GM12878 (cell line): Measurements from ENCODE around the gene TMEM52.

Experiments used
- CTCF ChIP-seq, 3 experiments: IDR thresholded peaks in 2 of 3; conservative IDR thresholded peaks in 1 of 3; 2 replicates each; pipeline ENCODE4 v1.5.1; 2011; ENCODE audit warnings: low read depth in 3 of 3, low read length in 3 of 3, mild to moderate bottlenecking in 3 of 3, control low read depth in 2 of 3, moderate library complexity in 2 of 3, inconsistent platforms in 1 of 3, mixed read lengths in 1 of 3; ENCODE audit not compliant: control insufficient read depth in 2 of 3, insufficient read depth in 1 of 3; ENCODE audit errors: extremely low read depth in 1 of 3
- HDAC2 ChIP-seq: fragments of 200-600 bp; sonication (generic); IDR thresholded peaks from 2 replicates; pipeline ENCODE4 v1.6.1; 2017
- LARP7 ChIP-seq: fragments of 450-650 bp; IDR thresholded peaks from 2 replicates; pipeline ENCODE4 v1.6.1; 2017; ENCODE audit warnings: mild to moderate bottlenecking
- POLR2AphosphoS2 ChIP-seq: IDR thresholded peaks from 2 replicates; pipeline ENCODE4 v1.6.1; 2011; ENCODE audit warnings: low read depth, mild to moderate bottlenecking, low read length, improper control_type of control experiment, moderate library complexity
- PRDM15 ChIP-seq: fragments of 450-650 bp; formaldehyde crosslinking; IDR thresholded peaks from 2 replicates; pipeline ENCODE4 v1.4.0; 2020; ENCODE audit warnings: mild to moderate bottlenecking, moderate library complexity
- RELA ChIP-seq: fragments of 450-650 bp; IDR thresholded peaks from 2 replicates; pipeline ENCODE4 v1.8.0; 2014; ENCODE audit warnings: borderline replicate concordance; ENCODE audit not compliant: partially characterized antibody

GRCh38 chr1:1918901-1919303, at the start of gene TMEM52:
- TF ChIP-seq RELA (no peak), PRDM15 (CRISPR knock-in tag) (no peak), LARP7 (no peak), CTCF (IDR thresholded peaks at IDR 0.05 in 2 of 3, conservative IDR thresholded peaks at IDR 0.05 in 1 of 3; ENCODE audit: control insufficient read depth in 2 of 3, extremely low read depth in 1 of 3, insufficient read depth in 1 of 3, low read depth in 3 of 3, low read length in 3 of 3) (peak in 1 of 3 experiments; percentile 7; a peak in 1 of 6 replicates), HDAC2 (no peak), POLR2AphosphoS2 (no peak)
